Psoas muscle (tissue), 8 donors: ENCODE results near the gene DAAM2. TPM values are rescaled to one million over a fixed set of nuclear protein-coding genes. Genes with fewer than 3 reads are reported as not detected.

Experiments used
- ATAC-seq, 4 donors: fragments of 200-7000 bp; cut with Tn5 transposase; one replicate each; pipeline ENCODE4 v1.9.1; 2020; ENCODE audit warnings: moderate library complexity in 3 of 4, mild to moderate bottlenecking in 2 of 4
- DNase-seq, 2 donors: peaks; one replicate each; pipeline ENCODE4 v3.0.0-alpha.2; 2020
- H3K27ac ChIP-seq: fragments of 200-600 bp; one replicate; pipeline ENCODE4 v1.8.0; 2022
- H3K27me3 ChIP-seq, 3 donors: fragments of 200-600 bp in 1 of 3; one replicate each; pipeline versions ENCODE4 v1.6.1 to v1.8.0; 2013 to 2022; ENCODE audit warnings: low read length in 2 of 3, mild to moderate bottlenecking in 2 of 3, moderate library complexity in 1 of 3; ENCODE audit not compliant: insufficient read depth in 3 of 3
- H3K36me3 ChIP-seq, 2 donors: fragments of 200-600 bp in 1 of 2; one replicate each; pipeline versions ENCODE4 v1.6.1 to v1.8.0; 2013 to 2022; ENCODE audit warnings: low read depth in 1 of 2, mild to moderate bottlenecking in 1 of 2, moderate library complexity in 1 of 2; ENCODE audit not compliant: insufficient read depth in 1 of 2
- H3K4me1 ChIP-seq: fragments of 200-600 bp; one replicate; pipeline ENCODE4 v1.8.0; 2022
- H3K4me3 ChIP-seq: fragments of 200-600 bp; one replicate; pipeline ENCODE4 v1.8.0; 2022; ENCODE audit warnings: mild to moderate bottlenecking
- H3K9me3 ChIP-seq: fragments of 200-600 bp; one replicate; pipeline ENCODE4 v1.8.0; 2022
- WGBS, 3 donors: extraction: QIAGEN DNeasy Blood & Tissue Kit; methylation state at CpG; one replicate each; pipeline versions ENCODE4 v1.1.6 to v1.1.7; 2013; 5-methylcytosine and 5-hydroxymethylcytosine counted together
- intact Hi-C, 2 donors: fragments of 100-400 bp; cut with DNase I; formaldehyde crosslinking; loops; one replicate each; pipeline versions ENCODE4 v1.11.0 to v1.14.2; 2022
- polyA plus RNA-seq, 3 donors: library from polyadenylated mRNA; stranded (reverse); fragments of 200-250 nt; gene quantifications; one replicate each; pipeline ENCODE4 v1.2.3, GENCODE V29; 2013
- total RNA-seq, 4 donors: library from RNA; stranded (reverse); fragmentation: NEBNext Ultra II Directional in 2 of 4; extraction: Animal tissue kit (Norgen Biotek cat#: 25700) in 2 of 4; gene quantifications; one replicate each; pipeline versions ENCODE4 v1.2.1 to v1.2.4, GENCODE V29; 2021 to 2023
- TF ChIP-seq, protein P1 (sequence below): fragments of 200-600 bp; IDR thresholded peaks from one replicate; pipeline ENCODE4 v1.8.0; 2022; ENCODE audit warnings: antibody characterized with exemption
- donor health status: healthy with polysubstance abuse.
- donor health status: DM: no; HTN: no; CAD: no; lungs with moderate emphysema.
- donor health status: Bipolar disorder and iron deficiency.
- donor health status: healthy.
- donor health status: DM: yes; HTN: yes; CAD: no.
- donor health status: DM: no; HTN: no; CAD: no.
- donor health status: DM: no; HTN: no; CAD: no.
- donor health status: DM: yes; HTN: yes; CAD: no.

DAAM2 gene
- total and polyA plus RNA-seq, 7 donors: 7.0 to 67.1 (median 26.5) TPM

DNA sequence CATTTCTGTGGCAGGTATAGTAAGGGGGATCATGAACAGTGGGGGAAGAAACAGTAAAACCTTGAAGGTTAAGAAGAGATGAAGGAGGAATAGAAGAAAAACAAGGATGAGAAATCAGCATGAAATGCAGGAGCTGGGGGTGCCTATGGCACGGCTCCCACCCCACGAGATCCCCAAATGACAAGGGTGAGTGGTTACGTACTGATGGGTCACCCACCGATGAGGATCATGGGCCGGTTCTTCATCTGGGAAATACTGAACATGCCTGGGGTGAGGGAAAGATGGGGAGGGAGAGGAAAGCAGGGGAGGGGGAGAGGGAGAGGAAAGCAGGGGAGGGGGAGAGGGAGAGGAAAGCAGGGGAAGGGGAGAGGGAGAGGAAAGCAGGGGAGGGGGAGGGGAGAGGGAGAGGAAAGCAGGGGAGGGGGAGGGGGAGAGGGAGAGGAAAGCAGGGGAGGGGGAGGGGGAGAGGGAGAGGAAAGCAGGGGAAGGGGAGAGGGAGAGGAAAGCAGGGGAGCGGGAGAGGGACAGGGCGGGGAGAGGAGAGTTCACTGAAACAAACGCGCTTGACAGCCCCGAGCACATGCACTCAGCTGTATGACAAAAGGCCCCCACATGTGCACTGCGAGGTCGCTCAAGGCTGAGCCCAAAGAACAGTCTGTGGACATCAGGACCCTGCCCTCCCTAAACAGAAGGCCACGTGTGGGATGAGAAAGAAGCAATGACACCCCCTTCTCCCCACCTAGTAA is 116.8 kb downstream of the DAAM2 start:
- DNase-seq: no peak
- no peak overlapping the region for H3K4me3 ChIP-seq
- H3K36me3 ChIP-seq: peaks cover 2 to 95% of the 10 kb centered on the region in 2 donors
- intact Hi-C loops: no loop called here
- H3K27ac ChIP-seq: no peak overlapping the region
- TF ChIP-seq, protein P1, sequence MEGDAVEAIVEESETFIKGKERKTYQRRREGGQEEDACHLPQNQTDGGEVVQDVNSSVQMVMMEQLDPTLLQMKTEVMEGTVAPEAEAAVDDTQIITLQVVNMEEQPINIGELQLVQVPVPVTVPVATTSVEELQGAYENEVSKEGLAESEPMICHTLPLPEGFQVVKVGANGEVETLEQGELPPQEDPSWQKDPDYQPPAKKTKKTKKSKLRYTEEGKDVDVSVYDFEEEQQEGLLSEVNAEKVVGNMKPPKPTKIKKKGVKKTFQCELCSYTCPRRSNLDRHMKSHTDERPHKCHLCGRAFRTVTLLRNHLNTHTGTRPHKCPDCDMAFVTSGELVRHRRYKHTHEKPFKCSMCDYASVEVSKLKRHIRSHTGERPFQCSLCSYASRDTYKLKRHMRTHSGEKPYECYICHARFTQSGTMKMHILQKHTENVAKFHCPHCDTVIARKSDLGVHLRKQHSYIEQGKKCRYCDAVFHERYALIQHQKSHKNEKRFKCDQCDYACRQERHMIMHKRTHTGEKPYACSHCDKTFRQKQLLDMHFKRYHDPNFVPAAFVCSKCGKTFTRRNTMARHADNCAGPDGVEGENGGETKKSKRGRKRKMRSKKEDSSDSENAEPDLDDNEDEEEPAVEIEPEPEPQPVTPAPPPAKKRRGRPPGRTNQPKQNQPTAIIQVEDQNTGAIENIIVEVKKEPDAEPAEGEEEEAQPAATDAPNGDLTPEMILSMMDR: no peak
- no peaks in the 10 kb centered on the region for H3K27me3 ChIP-seq
- no peaks in the 10 kb centered on the region for H3K4me1 ChIP-seq
- no peak for ATAC-seq
- no peaks in the 10 kb centered on the region for H3K9me3 ChIP-seq
- 78 to 81% (median 81%) methylated on average over 13 of the region's 13 CpGs for WGBS, 3 donors

GRCh38 chr6:39909701-39910100 is 117.5 kb downstream of the DAAM2 start:
- no peaks in the 10 kb centered on the region for H3K9me3 ChIP-seq
- H3K27ac ChIP-seq: no peak overlapping the region
- H3K4me1 ChIP-seq: no peaks in the 10 kb centered on the region
- H3K4me3 ChIP-seq: no peak overlapping the region
- WGBS, 3 donors: 94 to 100% (median 100%) methylated on average over 5 of the region's 5 CpGs
- H3K27me3 ChIP-seq: no peaks in the 10 kb centered on the region
- TF ChIP-seq, protein P1: no peak
- ATAC-seq (no peak), DNase-seq (no peak)
- intact Hi-C loops: no loop called here
- peaks cover 2 to 95% of the 10 kb centered on the region in 2 donors for H3K36me3 ChIP-seq

- Histone ChIP-seq H3K9me3 (no peaks in the 10 kb centered on the region), H3K4me3 (no peak overlapping the region), H3K36me3 (peaks cover 4 to 95% of the 10 kb centered on the region in 2 donors), H3K4me1 (no peaks in the 10 kb centered on the region), H3K27ac (no peak overlapping the region), H3K27me3 (no peaks in the 10 kb centered on the region)
- TF ChIP-seq, protein P1: no peak
- ATAC-seq (no peak), DNase-seq (no peak)
- intact Hi-C loops: no loop called here
Measured at GRCh38 chr6:39910164-39910563, 118.0 kb downstream of the DAAM2 start.

DNA sequence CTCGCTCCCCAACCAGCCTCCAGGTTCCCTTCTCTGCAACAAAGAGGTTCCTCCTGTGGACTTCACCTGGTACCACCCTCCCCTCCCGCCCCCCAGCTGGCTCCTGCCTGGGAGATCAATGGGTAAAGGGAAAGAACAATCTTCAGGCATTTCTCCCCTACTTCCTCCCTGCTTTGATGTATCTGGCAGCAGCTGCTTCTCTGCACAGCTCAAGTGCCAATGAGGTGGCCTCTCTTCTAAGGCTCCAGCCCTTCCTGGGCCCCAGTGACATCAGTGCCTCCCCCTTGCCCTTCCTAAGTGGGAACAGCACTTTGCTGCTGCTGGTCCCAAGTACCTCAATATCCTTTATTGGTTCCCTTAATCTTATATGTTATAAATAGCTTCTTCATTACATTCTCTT is 118.6 kb downstream of the DAAM2 start:
- H3K27ac ChIP-seq: no peak overlapping the region
- 95 to 100% (median 95%) methylated on average over 2 of the region's 2 CpGs for WGBS, 3 donors
- DNase-seq (no peak), ATAC-seq (no peak)
- H3K4me3 ChIP-seq: no peak overlapping the region
- intact Hi-C loops: no loop called here
- TF ChIP-seq, protein P1: no peak
- H3K9me3 ChIP-seq: no peaks in the 10 kb centered on the region
- peaks cover 8 to 95% of the 10 kb centered on the region in 2 donors for H3K36me3 ChIP-seq
- H3K4me1 ChIP-seq: no peaks in the 10 kb centered on the region
- no peaks in the 10 kb centered on the region for H3K27me3 ChIP-seq
